Measurements from ENCODE around the gene ERCC3. TPM values are rescaled to one million over a fixed set of nuclear protein-coding genes. Genes with fewer than 3 reads are reported as not detected.
A peak's percentile ranks its signal among the peaks of the same experiment; 100 is the strongest.

The ERCC3 gene
- total and polyA plus RNA-seq, 4 donors: 13.4 to 52.2 (median 38.4) TPM

- intact Hi-C loops (cut with DNase I): no loop called here
- H3K4me1 ChIP-seq (ENCODE audit: control insufficient read depth in 1 of 2, insufficient read depth in 2 of 2, low read length in 2 of 2): no peaks in the 10 kb centered on the region
- ATAC-seq (ENCODE audit: low FRiP score): no peak
- H3K9me3 ChIP-seq (ENCODE audit: control insufficient read depth, low read length): no peaks in the 10 kb centered on the region
- H3K27me3 ChIP-seq (ENCODE audit: control insufficient read depth in 1 of 2, insufficient read depth in 2 of 2, low read length in 1 of 2): no peaks in the 10 kb centered on the region
- WGBS, 2 donors: 85 to 93% methylated on average over 1 of the region's 1 CpG
- H3K27ac ChIP-seq (ENCODE audit: low read depth in 1 of 2, low read length in 2 of 2): no peak overlapping the region
- no peak for DNase-seq
- H3K36me3 ChIP-seq (ENCODE audit: control insufficient read depth in 1 of 2, insufficient read depth in 2 of 2, low read length in 1 of 2): no peaks in the 10 kb centered on the region
- no peak overlapping the region for H3K4me3 ChIP-seq (ENCODE audit: low read length in 2 of 2)
These were observed 8.2 kb upstream of the ERCC3 start for GRCh38 chr2:127302168-127302567.

- DNase-seq: no peak
- H3K27me3 ChIP-seq (ENCODE audit: control insufficient read depth in 1 of 2, insufficient read depth in 2 of 2, low read length in 1 of 2): no peaks in the 10 kb centered on the region
- 11% methylated on average over 13 of the region's 13 CpGs for WGBS, 2 donors
- intact Hi-C loops (cut with DNase I): no loop called here
- no peak for ATAC-seq (ENCODE audit: low FRiP score)
- H3K9me3 ChIP-seq (ENCODE audit: control insufficient read depth, low read length): no peaks in the 10 kb centered on the region
- no peaks in the 10 kb centered on the region for H3K4me1 ChIP-seq (ENCODE audit: control insufficient read depth in 1 of 2, insufficient read depth in 2 of 2, low read length in 2 of 2)
- H3K4me3 ChIP-seq (ENCODE audit: low read length in 2 of 2): peak overlapping the region; percentile 45 to 91
- H3K36me3 ChIP-seq (ENCODE audit: control insufficient read depth in 1 of 2, insufficient read depth in 2 of 2, low read length in 1 of 2): peaks cover 4 to 22% of the 10 kb centered on the region in 2 donors
- H3K27ac ChIP-seq (ENCODE audit: low read depth in 1 of 2, low read length in 2 of 2): peak overlapping the region in 1 of 2 donors; percentile 23
These were observed 577 bp downstream of the ERCC3 start for GRCh38 chr2:127293386-127293747.

DNA sequence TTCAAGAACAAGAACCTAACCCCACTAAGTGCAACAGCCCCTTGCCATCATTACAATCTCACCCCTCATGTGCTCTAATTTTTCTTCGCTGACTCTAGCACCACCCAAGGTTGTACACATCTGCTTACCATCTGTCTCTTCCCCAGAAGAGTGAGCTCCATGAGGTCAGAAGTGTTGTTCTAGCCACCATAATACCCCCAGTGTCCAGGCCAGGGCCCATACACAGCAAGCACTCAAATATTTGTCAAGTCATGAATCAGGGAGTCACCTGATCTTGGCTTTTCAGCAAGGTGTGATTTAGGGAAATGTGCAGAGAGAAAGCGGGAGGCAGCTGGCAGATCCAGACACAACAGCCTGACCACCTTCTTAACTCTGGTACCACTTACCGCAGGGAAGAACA lies 5.7 kb downstream of the ERCC3 start:
- DNase-seq: no peak
- Histone ChIP-seq H3K4me3 (ENCODE audit: low read length in 2 of 2) (no peak overlapping the region), H3K4me1 (ENCODE audit: control insufficient read depth in 1 of 2, insufficient read depth in 2 of 2, low read length in 2 of 2) (no peaks in the 10 kb centered on the region), H3K27me3 (ENCODE audit: control insufficient read depth in 1 of 2, insufficient read depth in 2 of 2, low read length in 1 of 2) (no peaks in the 10 kb centered on the region), H3K27ac (ENCODE audit: low read depth in 1 of 2, low read length in 2 of 2) (no peak overlapping the region), H3K9me3 (ENCODE audit: control insufficient read depth, low read length) (no peaks in the 10 kb centered on the region), H3K36me3 (ENCODE audit: control insufficient read depth in 1 of 2, insufficient read depth in 2 of 2, low read length in 1 of 2) (peaks cover 11 to 41% of the 10 kb centered on the region in 2 donors)
- ATAC-seq (ENCODE audit: low FRiP score): no peak
- WGBS, 2 donors: 87 to 93% methylated on average over 3 of the region's 3 CpGs
- intact Hi-C loops (cut with DNase I): no loop called here

GRCh38 chr2:127283275-127283674 lies 10.7 kb downstream of the ERCC3 start:
- DNase-seq (no peak), ATAC-seq (ENCODE audit: low FRiP score) (no peak)
- Histone ChIP-seq H3K27me3 (ENCODE audit: control insufficient read depth in 1 of 2, insufficient read depth in 2 of 2, low read length in 1 of 2) (no peaks in the 10 kb centered on the region), H3K27ac (ENCODE audit: low read depth in 1 of 2, low read length in 2 of 2) (no peak overlapping the region), H3K9me3 (ENCODE audit: control insufficient read depth, low read length) (no peaks in the 10 kb centered on the region), H3K36me3 (ENCODE audit: control insufficient read depth in 1 of 2, insufficient read depth in 2 of 2, low read length in 1 of 2) (peaks cover 13 to 27% of the 10 kb centered on the region in 2 donors), H3K4me1 (ENCODE audit: control insufficient read depth in 1 of 2, insufficient read depth in 2 of 2, low read length in 2 of 2) (no peaks in the 10 kb centered on the region), H3K4me3 (ENCODE audit: low read length in 2 of 2) (no peak overlapping the region)
- 97 to 99% methylated on average over 2 of the region's 2 CpGs for WGBS, 2 donors
- intact Hi-C loops (cut with DNase I): no loop called here

DNA sequence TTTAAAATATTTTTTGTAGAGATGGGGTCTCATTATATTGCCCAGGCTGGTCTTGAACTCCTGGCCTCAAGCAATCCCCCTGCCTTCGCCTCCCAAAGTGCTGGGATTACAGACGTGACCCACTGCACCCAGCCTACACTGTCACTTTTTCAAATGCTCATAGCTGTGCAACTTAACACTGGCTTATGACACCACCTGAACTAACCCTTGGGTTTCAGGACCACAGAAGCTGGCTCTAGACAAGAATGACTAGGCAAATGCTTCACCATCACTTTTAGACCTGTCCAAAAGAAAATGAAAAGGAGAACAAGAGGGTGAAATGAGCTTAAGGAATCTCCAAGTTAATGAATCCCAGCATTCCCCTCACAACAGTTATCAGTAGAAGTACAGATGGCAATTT lies 13.3 kb downstream of the ERCC3 start:
- no peaks in the 10 kb centered on the region for H3K27me3 ChIP-seq (ENCODE audit: control insufficient read depth in 1 of 2, insufficient read depth in 2 of 2, low read length in 1 of 2)
- H3K27ac ChIP-seq (ENCODE audit: low read depth in 1 of 2, low read length in 2 of 2): no peak overlapping the region
- ATAC-seq (ENCODE audit: low FRiP score) (no peak), DNase-seq (no peak)
- intact Hi-C loops (cut with DNase I): no loop called here
- no peaks in the 10 kb centered on the region for H3K9me3 ChIP-seq (ENCODE audit: control insufficient read depth, low read length)
- peaks cover 17 to 19% of the 10 kb centered on the region in 2 donors for H3K36me3 ChIP-seq (ENCODE audit: control insufficient read depth in 1 of 2, insufficient read depth in 2 of 2, low read length in 1 of 2)
- H3K4me1 ChIP-seq (ENCODE audit: control insufficient read depth in 1 of 2, insufficient read depth in 2 of 2, low read length in 2 of 2): no peaks in the 10 kb centered on the region
- 77 to 86% methylated on average over 2 of the region's 2 CpGs for WGBS, 2 donors
- H3K4me3 ChIP-seq (ENCODE audit: low read length in 2 of 2): no peak overlapping the region

- intact Hi-C loops (cut with DNase I): no loop called here
- peaks cover 17 to 20% of the 10 kb centered on the region in 2 donors for H3K36me3 ChIP-seq (ENCODE audit: control insufficient read depth in 1 of 2, insufficient read depth in 2 of 2, low read length in 1 of 2)
- no peak overlapping the region for H3K27ac ChIP-seq (ENCODE audit: low read depth in 1 of 2, low read length in 2 of 2)
These were observed 14.2 kb downstream of the ERCC3 start for GRCh38 chr2:127279781-127280180.

DNA sequence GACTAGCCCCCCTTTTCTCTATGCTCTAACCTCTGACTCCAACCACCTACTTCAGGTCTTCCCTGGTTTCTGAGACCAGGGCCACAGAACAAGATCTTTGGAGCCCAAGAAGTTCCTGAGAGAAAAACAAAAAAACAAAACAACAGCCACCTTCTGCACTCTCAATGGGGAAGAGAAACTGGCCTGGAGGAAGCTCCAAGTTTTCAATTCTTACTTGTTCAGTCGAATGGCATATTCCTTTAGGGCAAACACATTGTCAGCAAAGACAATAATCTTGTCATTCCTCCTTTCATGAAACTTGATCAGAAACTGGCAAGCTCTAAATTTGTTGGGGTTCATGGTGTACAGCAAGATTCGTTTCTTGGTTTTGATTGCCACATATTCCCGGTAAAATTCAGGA lies 15.0 kb downstream of the ERCC3 start:
- Histone ChIP-seq H3K9me3 (ENCODE audit: control insufficient read depth, low read length) (no peaks in the 10 kb centered on the region), H3K36me3 (ENCODE audit: control insufficient read depth in 1 of 2, insufficient read depth in 2 of 2, low read length in 1 of 2) (peaks cover 17% of the 10 kb centered on the region in 2 donors), H3K4me3 (ENCODE audit: low read length in 2 of 2) (no peak overlapping the region), H3K4me1 (ENCODE audit: control insufficient read depth in 1 of 2, insufficient read depth in 2 of 2, low read length in 2 of 2) (no peaks in the 10 kb centered on the region), H3K27ac (ENCODE audit: low read depth in 1 of 2, low read length in 2 of 2) (no peak overlapping the region), H3K27me3 (ENCODE audit: control insufficient read depth in 1 of 2, insufficient read depth in 2 of 2, low read length in 1 of 2) (no peaks in the 10 kb centered on the region)
- no peak for ATAC-seq (ENCODE audit: low FRiP score)
- DNase-seq: no peak
- intact Hi-C loops (cut with DNase I): no loop called here
- 88 to 95% methylated on average over 3 of the region's 3 CpGs for WGBS, 2 donors

More at GRCh38 chr2:127279781-127280180, 14.2 kb downstream of the ERCC3 start:
- WGBS, 2 donors: 85 to 86% methylated on average over 5 of the region's 5 CpGs
- no peak for DNase-seq
- H3K4me1 ChIP-seq (ENCODE audit: control insufficient read depth in 1 of 2, insufficient read depth in 2 of 2, low read length in 2 of 2): no peaks in the 10 kb centered on the region
- no peak for ATAC-seq (ENCODE audit: low FRiP score)
- no peak overlapping the region for H3K4me3 ChIP-seq (ENCODE audit: low read length in 2 of 2)
- no peaks in the 10 kb centered on the region for H3K27me3 ChIP-seq (ENCODE audit: control insufficient read depth in 1 of 2, insufficient read depth in 2 of 2, low read length in 1 of 2)
- no peaks in the 10 kb centered on the region for H3K9me3 ChIP-seq (ENCODE audit: control insufficient read depth, low read length)

GRCh38 chr2:127277028-127277427 lies 16.9 kb downstream of the ERCC3 start:
- Histone ChIP-seq H3K27me3 (ENCODE audit: control insufficient read depth in 1 of 2, insufficient read depth in 2 of 2, low read length in 1 of 2) (no peaks in the 10 kb centered on the region), H3K9me3 (ENCODE audit: control insufficient read depth, low read length) (no peaks in the 10 kb centered on the region), H3K4me1 (ENCODE audit: control insufficient read depth in 1 of 2, insufficient read depth in 2 of 2, low read length in 2 of 2) (no peaks in the 10 kb centered on the region), H3K4me3 (ENCODE audit: low read length in 2 of 2) (no peak overlapping the region), H3K36me3 (ENCODE audit: control insufficient read depth in 1 of 2, insufficient read depth in 2 of 2, low read length in 1 of 2) (peaks cover 16 to 17% of the 10 kb centered on the region in 2 donors), H3K27ac (ENCODE audit: low read depth in 1 of 2, low read length in 2 of 2) (no peak overlapping the region)
- ATAC-seq (ENCODE audit: low FRiP score) (no peak), DNase-seq (no peak)
- WGBS, 2 donors: 94 to 96% methylated on average over 2 of the region's 2 CpGs
- intact Hi-C loops (cut with DNase I): no loop called here

DNA sequence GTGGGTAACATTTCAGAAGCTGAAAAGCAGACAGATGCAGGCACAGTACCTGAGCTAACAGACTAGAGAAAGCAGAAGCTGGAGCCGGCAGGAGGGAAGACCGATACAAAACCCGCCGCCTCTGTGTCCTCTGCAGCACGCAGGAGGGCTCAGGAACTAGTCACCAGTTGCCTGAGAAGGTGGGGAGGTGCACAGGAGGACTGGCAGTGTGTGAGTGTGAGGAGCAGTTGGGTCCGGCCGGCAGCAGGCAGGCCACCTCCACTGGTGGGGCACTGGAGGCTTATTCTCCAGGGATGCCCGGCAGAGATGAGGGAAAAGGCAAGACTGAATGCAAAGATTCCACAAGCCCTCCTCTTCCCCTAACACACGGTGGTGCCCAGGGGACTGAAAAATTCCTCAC lies 18.2 kb downstream of the ERCC3 start:
- ATAC-seq (ENCODE audit: low FRiP score): no peak
- Histone ChIP-seq H3K4me3 (ENCODE audit: low read length in 2 of 2) (no peak overlapping the region), H3K4me1 (ENCODE audit: control insufficient read depth in 1 of 2, insufficient read depth in 2 of 2, low read length in 2 of 2) (no peaks in the 10 kb centered on the region), H3K36me3 (ENCODE audit: control insufficient read depth in 1 of 2, insufficient read depth in 2 of 2, low read length in 1 of 2) (peaks cover 18 to 22% of the 10 kb centered on the region in 2 donors), H3K27ac (ENCODE audit: low read depth in 1 of 2, low read length in 2 of 2) (no peak overlapping the region), H3K27me3 (ENCODE audit: control insufficient read depth in 1 of 2, insufficient read depth in 2 of 2, low read length in 1 of 2) (no peaks in the 10 kb centered on the region), H3K9me3 (ENCODE audit: control insufficient read depth, low read length) (no peaks in the 10 kb centered on the region)
- intact Hi-C loops (cut with DNase I): no loop called here
- DNase-seq: no peak
- 78 to 81% methylated on average over 9 of the region's 9 CpGs for WGBS, 2 donors

All from aorta (tissue), 5 donors.